GM18505 (cell line): ENCODE results near the gene SETD1B.

Experiments
- ATAC-seq: cut with Tn5 transposase; IDR thresholded peaks from one replicate; pipeline ENCODE4 v1.9.1; 2021; ENCODE audit not compliant: unreplicated experiment
- POLR2A ChIP-seq: IDR thresholded peaks from 4 replicates; pipeline ENCODE4 v1.6.1; 2011; ENCODE audit warnings: borderline replicate concordance; ENCODE audit not compliant: insufficient read depth, insufficient read length; ENCODE audit errors: extremely low read depth

Gene SETD1B

GRCh38 chr12:121811434-121812319 lies 7.9 kb downstream of the SETD1B start:
- ATAC-seq: peak; percentile 68

DNA sequence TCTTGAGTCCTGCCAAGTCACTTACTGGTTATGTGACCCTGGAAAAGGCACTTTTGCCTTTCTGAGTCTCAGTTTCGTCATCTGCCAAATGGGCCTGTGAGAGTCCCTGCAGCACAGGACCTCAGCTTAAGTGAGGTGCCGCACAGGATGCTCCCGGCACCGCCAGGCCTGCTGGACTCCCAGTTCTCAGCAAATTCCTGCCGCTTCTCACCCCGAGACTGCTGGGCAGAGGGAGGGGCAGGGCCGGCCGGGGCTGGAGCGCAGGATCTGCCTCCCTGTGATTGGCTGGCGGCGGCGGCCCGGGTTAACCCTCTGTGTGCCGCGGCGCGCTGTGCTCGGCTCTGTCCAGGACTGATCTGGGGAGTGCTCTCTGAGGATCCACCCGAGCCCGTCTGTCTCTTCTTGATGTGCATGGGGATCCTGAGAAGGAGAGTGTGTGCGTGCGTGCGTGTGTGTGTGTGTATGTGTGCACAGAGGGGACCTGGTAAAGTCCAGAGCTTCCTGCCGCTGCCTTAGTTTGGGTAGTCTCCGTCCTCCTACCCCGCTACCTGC lies 8.6 kb downstream of the SETD1B start:
- no peak for ATAC-seq

More at GRCh38 chr12:121811434-121812319, 7.9 kb downstream of the SETD1B start:
- no peak for TF ChIP-seq POLR2A

DNA sequence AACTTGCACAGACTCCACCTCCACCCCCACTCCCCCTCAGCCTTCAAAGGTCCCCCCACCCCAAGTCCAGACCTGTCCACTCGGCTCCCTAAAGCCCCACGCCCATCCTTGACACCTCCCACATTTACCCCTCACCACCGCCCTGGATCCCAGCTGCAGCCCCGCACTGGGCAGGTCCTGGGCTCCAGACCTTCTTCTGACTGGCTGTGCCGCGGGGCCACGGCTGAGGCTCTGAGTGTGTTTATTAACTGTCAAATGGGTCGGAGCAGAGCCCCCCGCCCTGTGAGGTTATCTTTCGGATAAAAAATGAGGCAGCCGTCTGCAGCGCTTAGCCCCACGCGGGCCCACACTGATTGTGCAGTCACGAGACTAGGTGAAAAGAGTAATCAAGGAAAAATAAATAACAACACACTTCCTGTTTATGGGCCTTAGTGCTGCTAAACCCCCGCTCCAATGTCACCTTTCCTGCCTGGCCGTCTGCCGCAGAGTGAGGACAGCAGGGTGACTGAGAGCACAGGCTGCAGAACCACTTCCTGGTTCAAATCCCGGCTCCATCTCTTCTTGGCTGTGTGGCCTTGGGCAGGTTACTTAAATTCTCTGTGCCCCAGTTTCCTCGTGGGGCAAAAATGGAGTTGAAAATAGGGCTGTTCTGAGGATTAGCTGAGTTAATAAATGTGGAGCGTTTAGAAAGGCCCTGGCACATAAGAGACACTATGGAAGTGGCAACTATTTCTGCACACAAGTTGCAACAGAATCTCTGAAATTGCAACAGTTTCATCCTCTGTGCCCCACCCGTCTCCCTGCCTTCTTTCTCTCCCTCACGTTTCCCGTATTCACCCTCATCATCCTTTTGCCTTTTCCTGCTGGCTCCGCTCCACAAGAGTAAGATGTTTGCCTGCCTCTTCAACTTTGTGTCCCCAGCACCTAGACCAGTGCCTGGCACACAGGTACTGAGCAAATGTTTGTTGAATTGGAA lies 9.4 kb downstream of the SETD1B start:
- no peak for TF ChIP-seq POLR2A
- no peak for ATAC-seq

More for the DNA sequence above, 8.6 kb downstream of the SETD1B start:
- no peak for TF ChIP-seq POLR2A

DNA sequence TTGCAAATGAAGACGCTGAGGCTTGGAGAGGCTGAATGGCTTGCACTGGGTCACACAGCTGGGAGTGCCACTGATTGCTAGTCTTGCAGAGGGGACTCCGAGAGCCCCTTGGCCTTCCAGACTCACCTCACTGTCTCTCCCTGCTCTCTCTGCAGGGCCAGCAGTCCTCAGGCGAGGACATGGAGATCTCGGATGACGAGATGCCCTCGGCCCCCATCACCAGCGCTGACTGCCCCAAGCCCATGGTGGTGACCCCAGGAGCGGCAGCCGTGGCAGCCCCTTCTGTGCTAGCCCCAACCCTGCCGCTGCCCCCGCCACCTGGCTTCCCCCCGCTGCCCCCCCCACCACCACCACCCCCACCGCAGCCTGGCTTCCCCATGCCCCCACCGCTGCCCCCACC lies 10.1 kb downstream of the SETD1B start:
- no peak for TF ChIP-seq POLR2A
- no peak for ATAC-seq

DNA sequence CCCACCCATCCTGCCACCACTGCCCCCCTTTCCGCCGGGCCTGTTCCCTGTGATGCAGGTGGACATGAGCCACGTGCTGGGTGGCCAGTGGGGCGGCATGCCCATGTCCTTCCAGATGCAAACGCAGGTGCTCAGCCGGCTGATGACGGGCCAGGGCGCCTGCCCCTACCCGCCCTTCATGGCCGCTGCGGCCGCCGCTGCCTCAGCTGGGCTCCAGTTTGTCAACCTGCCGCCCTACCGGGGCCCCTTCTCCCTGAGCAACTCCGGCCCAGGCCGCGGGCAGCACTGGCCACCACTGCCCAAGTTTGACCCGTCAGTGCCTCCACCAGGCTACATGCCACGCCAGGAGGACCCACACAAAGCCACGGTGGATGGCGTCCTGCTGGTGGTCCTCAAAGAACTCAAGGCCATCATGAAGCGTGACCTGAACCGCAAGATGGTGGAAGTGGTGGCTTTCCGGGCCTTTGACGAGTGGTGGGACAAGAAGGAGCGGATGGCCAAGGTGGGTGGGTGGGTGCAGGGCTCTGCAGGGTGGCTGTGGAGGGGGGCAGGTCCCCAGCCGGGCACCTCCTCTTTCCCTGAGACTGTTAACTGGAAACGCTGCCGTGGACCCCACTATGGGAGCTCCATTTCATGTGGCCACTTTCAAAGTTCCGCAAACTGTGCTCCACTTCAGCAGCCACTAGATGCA lies 10.8 kb downstream of the SETD1B start:
- no peak for ATAC-seq
- no peak for TF ChIP-seq POLR2A

DNA sequence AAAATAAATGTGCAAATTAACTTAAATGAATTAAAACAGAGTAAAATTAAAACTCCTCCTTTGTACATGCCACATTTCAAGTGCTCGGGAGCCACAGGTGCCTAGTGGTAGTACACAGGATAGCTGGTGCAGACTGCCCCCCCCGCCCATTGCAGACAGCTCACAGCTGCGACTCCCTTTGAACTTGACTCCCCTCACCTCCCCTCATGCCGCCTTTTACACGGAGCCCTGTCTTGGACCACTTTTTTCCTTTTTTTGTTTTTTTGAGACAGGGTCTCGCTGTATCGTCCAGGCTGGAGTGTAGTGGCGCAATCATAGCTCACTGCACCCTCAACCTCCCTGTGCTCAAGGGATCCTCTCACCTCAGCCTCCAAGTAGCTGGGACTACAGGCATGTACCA lies 11.5 kb downstream of the SETD1B start:
- no peak for ATAC-seq
- TF ChIP-seq POLR2A: no peak

- ATAC-seq: no peak
These were observed 13.3 kb downstream of the SETD1B start for GRCh38 chr12:121816925-121817647.

GRCh38 chr12:121817648-121818043 lies 13.8 kb downstream of the SETD1B start:
- no peak for ATAC-seq

More at GRCh38 chr12:121816925-121817647, 13.3 kb downstream of the SETD1B start:
- no peak for TF ChIP-seq POLR2A

DNA sequence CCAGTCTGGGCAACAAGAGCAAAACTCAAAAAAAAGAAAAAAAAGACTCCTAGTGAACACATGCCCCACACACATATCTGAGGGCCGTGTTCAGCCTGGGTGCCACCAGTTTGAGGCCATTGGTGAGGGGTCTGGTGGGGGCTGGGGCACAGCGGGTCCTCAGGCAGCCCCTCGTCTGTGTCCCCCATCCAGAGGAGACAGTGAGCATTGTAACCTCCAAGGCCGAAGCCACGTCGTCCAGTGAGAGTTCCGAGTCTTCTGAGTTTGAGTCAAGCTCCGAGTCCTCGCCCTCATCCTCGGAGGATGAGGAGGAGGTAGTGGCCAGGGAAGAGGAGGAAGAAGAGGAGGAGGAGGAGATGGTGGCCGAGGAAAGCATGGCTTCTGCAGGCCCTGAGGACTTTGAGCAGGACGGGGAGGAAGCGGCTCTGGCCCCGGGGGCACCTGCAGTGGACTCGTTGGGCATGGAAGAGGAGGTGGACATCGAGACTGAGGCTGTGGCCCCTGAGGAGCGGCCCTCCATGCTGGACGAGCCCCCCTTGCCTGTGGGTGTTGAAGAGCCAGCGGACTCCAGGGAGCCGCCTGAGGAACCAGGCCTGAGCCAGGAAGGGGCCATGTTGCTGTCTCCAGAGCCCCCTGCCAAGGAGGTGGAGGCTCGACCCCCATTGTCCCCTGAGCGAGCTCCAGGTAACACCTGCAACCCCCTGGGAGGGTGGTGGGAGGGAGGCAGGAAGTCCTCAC lies 15.6 kb downstream of the SETD1B start:
- ATAC-seq: no peak

More at GRCh38 chr12:121817648-121818043, 13.8 kb downstream of the SETD1B start:
- no peak for TF ChIP-seq POLR2A

DNA sequence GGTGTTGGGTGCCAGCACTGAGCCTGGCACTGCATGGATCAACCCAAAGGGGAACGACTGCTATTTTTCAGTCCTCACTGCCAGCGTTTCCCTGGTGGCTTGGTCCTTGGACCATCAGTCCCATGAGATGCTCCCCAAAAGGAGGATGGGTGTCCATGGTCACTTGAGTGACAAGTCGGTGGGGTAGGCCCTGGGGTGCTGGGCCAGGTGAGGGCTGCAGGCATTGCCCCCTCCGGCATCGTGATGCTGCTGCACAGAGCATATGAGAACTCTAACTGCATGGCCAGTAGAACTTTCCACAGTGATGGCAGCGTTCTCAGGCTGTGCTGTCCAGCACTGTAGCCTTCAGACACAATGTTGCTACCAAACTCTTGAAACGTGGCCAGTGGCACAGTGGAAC lies 16.2 kb downstream of the SETD1B start:
- no peak for ATAC-seq
- TF ChIP-seq POLR2A: no peak

More for the DNA sequence above, 15.6 kb downstream of the SETD1B start:
- TF ChIP-seq POLR2A: no peak

DNA sequence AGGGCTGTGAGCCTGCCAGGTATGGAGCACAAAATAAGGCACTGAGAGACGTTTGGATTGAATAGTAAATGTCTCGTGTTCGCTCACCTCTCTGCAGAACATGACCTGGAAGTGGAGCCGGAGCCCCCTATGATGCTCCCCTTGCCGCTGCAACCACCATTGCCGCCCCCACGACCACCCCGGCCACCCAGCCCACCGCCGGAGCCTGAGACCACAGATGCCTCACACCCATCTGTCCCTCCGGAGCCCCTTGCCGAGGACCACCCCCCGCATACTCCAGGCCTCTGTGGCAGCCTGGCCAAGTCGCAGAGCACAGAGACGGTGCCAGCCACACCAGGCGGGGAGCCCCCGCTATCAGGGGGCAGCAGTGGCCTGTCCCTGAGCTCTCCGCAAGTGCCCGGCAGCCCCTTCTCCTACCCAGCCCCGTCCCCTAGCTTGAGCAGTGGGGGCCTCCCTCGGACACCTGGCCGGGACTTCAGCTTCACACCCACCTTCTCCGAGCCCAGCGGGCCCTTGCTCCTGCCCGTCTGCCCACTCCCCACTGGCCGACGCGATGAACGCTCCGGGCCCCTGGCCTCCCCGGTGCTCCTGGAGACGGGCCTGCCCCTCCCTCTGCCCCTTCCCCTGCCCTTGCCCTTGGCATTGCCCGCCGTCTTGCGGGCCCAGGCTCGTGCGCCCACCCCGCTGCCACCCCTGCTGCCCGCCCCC lies 18.7 kb downstream of the SETD1B start:
- no peak for TF ChIP-seq POLR2A
- no peak for ATAC-seq
